ENCODE results near the gene TMX4.

The TMX4 gene

DNA sequence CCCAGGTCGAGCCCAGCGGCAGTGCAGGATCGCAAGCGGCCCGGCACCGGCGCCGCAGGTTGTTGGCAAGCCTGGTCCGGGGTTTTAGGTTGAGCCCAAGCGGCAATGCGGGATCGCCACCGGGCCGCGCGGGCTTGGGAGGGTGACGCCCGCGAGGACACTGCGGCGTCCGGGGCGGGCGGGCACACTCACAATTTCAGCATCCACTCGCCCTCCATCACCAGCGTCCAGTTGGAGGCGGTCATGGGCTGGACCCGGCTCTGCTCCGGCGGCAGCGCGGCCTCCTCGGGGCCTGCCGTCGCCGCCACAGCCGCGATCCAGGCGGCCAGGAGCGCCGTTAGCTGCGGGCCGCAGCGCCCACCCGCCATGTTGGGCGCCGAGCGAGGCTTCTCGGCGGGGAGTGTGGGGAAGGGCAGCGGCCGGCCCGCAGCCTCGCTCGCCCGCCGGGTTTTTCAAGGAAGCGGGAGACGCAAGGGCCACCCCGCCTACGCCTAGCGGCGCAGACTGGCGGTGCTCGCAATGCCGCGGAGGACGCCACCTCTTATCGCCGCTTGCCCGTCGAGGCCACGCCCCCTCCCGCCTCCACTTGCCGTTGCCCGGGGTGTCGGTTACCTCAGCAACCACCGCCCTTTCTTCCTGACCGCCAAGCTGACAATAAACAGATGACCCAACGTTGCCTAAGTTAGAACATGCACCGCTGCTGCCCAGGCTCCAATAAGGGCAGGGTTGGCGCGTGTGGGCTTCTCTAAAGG lies at the start of gene TMX4:
Gene TMX4, minus strand, starts transcription at position 516 of the 752 bp plus-strand sequence. Its CDS starts 148 bp downstream, at position 368.
- H3K27me3 Mint-ChIP-seq = no peaks in the 10 kb centered on the region
- H3K4me1 Mint-ChIP-seq = peaks cover 19% of the 10 kb centered on the region
- peak; percentile 88 to 93 for DNase-seq
- peak within 1 kb of the TSS; percentile 91 to 96 for H3K27ac Mint-ChIP-seq
- ATAC-seq = peak; percentile 88
- H3K4me3 Mint-ChIP-seq = peak within 1 kb of the TSS; percentile 96 to 97
- H3K9me3 Mint-ChIP-seq = no peaks in the 10 kb centered on the region

DNA sequence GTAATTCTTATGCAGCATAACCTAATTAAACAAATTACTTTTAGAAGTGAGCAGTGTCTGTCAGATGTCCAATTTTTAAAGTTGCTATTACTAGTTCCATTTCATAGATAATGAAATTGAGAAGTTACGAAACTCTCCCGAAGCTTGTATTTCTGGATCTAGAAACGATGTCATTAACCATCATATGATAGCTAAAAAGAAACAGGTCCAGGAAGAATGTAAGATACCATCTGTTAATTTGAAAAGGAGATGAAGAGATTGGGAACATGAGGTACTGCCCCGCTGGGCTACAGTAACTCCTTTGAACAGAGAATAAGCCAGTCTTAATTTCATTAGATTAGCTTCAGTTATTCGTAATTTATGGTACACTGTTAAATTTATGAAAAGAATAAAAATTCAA lies 47.5 kb upstream of the TMX4 start:
- Mint-ChIP-seq H3K27ac (no peak overlapping the region), H3K9me3 (no peaks in the 10 kb centered on the region), H3K4me1 (no peaks in the 10 kb centered on the region), H3K27me3 (no peaks in the 10 kb centered on the region), H3K4me3 (no peak overlapping the region)
- DNase-seq (no peak), ATAC-seq (no peak)

DNA sequence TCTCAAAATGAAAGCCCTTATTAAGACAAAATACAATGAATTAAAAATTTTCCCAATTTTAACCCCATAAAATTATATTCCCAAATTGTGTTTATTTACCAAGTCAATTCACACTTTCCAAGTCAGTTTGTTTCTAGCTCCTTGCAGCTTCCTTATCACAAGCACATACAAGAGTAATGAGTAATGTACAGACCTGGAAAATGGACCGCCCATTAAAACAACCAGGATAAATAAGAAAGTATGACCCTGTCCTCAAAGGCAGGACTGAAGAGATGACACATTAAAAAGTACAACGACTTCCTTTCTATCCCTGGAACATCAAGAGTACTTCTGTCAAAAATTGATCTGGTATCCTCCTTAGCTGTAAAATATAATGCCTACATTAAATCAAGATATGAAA lies 47.1 kb upstream of the TMX4 start:
- no peak for DNase-seq
- Mint-ChIP-seq H3K9me3 (no peaks in the 10 kb centered on the region), H3K27me3 (no peaks in the 10 kb centered on the region)

GRCh38 chr20:8065691-8066090 lies 46.1 kb upstream of the TMX4 start:
- Mint-ChIP-seq H3K27ac (no peak overlapping the region), H3K9me3 (no peaks in the 10 kb centered on the region), H3K4me1 (no peaks in the 10 kb centered on the region), H3K4me3 (no peak overlapping the region), H3K27me3 (no peaks in the 10 kb centered on the region)
- no peak for DNase-seq
- no peak for ATAC-seq

More for the DNA sequence above, 47.1 kb upstream of the TMX4 start:
- Mint-ChIP-seq H3K4me3 (no peak overlapping the region), H3K4me1 (no peaks in the 10 kb centered on the region), H3K27ac (no peak overlapping the region)
- no peak for ATAC-seq

DNA sequence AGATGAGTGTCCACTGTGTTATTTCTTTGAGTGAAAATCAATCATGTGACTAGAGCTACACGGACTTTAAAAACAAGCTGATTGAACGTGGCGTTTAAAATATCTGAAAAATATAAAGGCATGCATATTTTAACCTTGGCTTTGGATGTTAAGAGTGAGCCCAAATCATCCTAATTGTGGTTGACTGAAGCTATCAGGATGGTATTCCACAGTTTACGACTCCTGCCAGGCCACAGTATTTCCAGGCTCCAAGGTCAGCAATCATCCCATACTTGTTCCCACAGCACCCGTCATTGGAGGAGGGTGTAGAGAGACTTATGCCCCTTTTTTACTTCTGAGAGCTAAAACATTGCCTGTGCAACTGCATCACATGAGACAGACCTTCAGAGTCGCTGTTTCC lies 43.2 kb upstream of the TMX4 start:
- DNase-seq = no peak
- Mint-ChIP-seq H3K27me3 (no peaks in the 10 kb centered on the region), H3K27ac (no peak overlapping the region), H3K4me3 (no peak overlapping the region), H3K4me1 (no peaks in the 10 kb centered on the region), H3K9me3 (no peaks in the 10 kb centered on the region)
- no peak for ATAC-seq

- DNase-seq = no peak
- H3K27ac Mint-ChIP-seq = no peak overlapping the region
- H3K9me3 Mint-ChIP-seq = no peaks in the 10 kb centered on the region
- no peak overlapping the region for H3K4me3 Mint-ChIP-seq
- no peaks in the 10 kb centered on the region for H3K27me3 Mint-ChIP-seq
- no peak for ATAC-seq
- no peaks in the 10 kb centered on the region for H3K4me1 Mint-ChIP-seq
Observed at GRCh38 chr20:8061861-8062518, 42.4 kb upstream of the TMX4 start.

DNA sequence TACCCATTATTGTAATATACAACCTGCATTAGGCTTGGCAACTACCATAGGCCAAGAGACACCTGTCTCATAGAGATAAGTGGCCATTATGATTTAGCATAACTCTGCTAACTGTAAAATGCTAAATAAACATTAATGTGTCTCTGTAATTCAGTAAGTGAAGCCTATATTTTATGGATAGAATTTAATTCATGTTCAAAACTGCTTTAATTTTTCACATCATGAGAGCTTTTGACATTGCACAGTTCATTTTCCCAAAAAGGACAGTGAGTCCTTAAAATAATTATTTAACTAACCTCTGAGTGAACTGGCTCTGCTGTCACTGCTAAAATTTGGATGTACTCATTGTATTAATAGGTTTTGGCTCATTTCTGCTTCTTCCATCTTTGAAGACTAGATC lies 41.4 kb upstream of the TMX4 start:
- Mint-ChIP-seq H3K27me3 (no peaks in the 10 kb centered on the region), H3K27ac (no peak overlapping the region), H3K4me3 (no peak overlapping the region), H3K4me1 (no peaks in the 10 kb centered on the region), H3K9me3 (no peaks in the 10 kb centered on the region)
- no peak for ATAC-seq
- no peak for DNase-seq

GRCh38 chr20:8057871-8058270 lies 38.3 kb upstream of the TMX4 start:
- Mint-ChIP-seq H3K27ac (no peak overlapping the region), H3K9me3 (no peaks in the 10 kb centered on the region), H3K4me3 (no peak overlapping the region), H3K4me1 (no peaks in the 10 kb centered on the region), H3K27me3 (no peaks in the 10 kb centered on the region)
- ATAC-seq (no peak), DNase-seq (no peak)

DNA sequence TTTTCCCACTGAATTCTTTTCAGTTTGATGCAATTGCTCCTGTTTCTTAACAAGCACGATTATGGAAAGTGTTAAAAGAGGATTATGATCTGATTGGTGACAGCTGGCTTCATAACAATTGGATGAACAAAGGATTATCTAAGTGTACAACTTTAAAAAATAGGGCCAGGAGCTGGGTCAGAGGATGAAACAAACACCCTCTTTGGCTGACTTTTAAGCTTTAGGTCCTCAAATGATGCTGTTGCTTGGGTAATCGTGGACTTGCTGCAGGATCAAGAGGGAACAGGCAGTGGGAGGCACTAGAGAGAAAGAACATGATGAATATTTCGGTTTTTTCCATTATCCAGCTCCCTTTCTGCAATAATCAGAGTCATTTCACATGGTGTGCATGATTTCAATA lies 35.5 kb upstream of the TMX4 start:
- Mint-ChIP-seq H3K27ac (no peak overlapping the region), H3K9me3 (no peaks in the 10 kb centered on the region), H3K4me1 (peaks cover 7% of the 10 kb centered on the region), H3K4me3 (no peak overlapping the region), H3K27me3 (peaks cover 8% of the 10 kb centered on the region)
- DNase-seq (no peak), ATAC-seq (no peak)

DNA sequence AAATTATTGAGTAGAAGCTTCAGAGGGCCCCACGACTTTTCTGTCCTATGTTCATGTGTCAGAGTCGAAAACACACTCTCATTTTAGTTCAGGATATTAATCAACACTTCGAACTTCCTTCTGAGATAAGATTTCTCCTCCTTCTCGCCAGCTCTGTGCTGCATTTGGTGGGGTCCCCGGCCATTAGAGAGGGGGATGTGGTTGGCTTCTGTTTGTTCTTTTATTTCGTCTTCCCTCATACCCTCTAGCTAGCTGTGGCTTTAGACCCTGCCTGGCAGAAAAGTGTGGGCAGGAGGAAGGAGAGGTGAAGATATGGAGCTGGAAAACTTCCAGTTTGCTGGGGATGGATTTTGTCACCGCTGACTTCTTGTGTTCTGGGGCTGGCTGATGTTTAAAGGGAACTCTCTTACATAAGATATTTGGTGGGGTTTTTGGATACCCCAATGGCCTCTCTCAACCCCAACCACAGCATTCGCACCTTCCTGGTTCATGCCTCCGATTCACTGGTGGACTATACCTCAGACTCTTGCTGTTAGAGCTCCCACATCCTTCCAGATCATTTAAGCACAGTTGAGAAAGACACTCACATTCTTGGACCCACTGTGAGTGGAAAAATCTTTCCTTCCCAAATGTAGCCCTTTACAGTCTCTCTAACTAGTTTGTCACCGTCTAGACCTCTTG lies 30.7 kb upstream of the TMX4 start:
- Mint-ChIP-seq H3K4me3 (no peak overlapping the region), H3K9me3 (no peaks in the 10 kb centered on the region), H3K27ac (no peak overlapping the region), H3K27me3 (peaks cover 8% of the 10 kb centered on the region), H3K4me1 (peaks cover 9% of the 10 kb centered on the region)
- ATAC-seq (no peak), DNase-seq (no peak)

GRCh38 chr20:8049310-8049709 lies 29.7 kb upstream of the TMX4 start:
- no peak overlapping the region for H3K4me3 Mint-ChIP-seq
- DNase-seq = no peak

DNA sequence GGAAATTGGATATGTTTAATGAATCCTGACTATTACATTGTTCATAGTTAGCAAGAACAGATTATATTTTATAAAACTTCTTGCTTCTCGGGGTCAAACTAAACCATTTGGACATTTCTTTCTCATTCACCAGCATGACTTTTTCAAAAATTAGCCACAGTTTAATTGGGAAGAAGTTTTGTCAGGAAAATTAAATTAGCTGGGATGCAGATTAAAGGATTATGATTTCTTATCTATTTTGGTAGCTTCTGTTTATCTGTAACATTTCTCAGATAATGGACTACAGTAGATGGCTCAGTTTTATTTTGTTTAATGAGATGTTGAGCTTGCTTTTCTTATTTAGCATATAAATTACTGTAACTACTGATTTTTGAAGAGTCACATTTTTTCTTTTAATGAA lies 26.4 kb upstream of the TMX4 start:
- Mint-ChIP-seq H3K27ac (no peak overlapping the region), H3K9me3 (no peaks in the 10 kb centered on the region), H3K4me1 (peaks cover 9% of the 10 kb centered on the region), H3K27me3 (peaks cover 16% of the 10 kb centered on the region), H3K4me3 (no peak overlapping the region)
- DNase-seq = no peak
- ATAC-seq = no peak

More at GRCh38 chr20:8049310-8049709, 29.7 kb upstream of the TMX4 start:
- ATAC-seq = no peak
- H3K9me3 Mint-ChIP-seq = no peaks in the 10 kb centered on the region
- peaks cover 9% of the 10 kb centered on the region for H3K4me1 Mint-ChIP-seq
- peak overlapping the region in 1 of 2 donors; percentile 84 for H3K27ac Mint-ChIP-seq
- peaks cover 8% of the 10 kb centered on the region for H3K27me3 Mint-ChIP-seq

- Mint-ChIP-seq H3K4me1 (no peaks in the 10 kb centered on the region), H3K4me3 (no peak overlapping the region), H3K27me3 (peaks cover 8% of the 10 kb centered on the region), H3K9me3 (no peaks in the 10 kb centered on the region), H3K27ac (no peak overlapping the region)
- ATAC-seq (peak; percentile 70), DNase-seq (peak; percentile 11 to 26)
Observed at GRCh38 chr20:8043687-8044282, 24.2 kb upstream of the TMX4 start.

GRCh38 chr20:8039042-8039441 lies 19.5 kb upstream of the TMX4 start:
- no peaks in the 10 kb centered on the region for H3K9me3 Mint-ChIP-seq
- no peaks in the 10 kb centered on the region for H3K4me1 Mint-ChIP-seq
- H3K4me3 Mint-ChIP-seq = no peak overlapping the region
- no peak overlapping the region for H3K27ac Mint-ChIP-seq
- no peak for DNase-seq
- ATAC-seq = no peak
- peaks cover 8% of the 10 kb centered on the region for H3K27me3 Mint-ChIP-seq

- Mint-ChIP-seq H3K27me3 (no peaks in the 10 kb centered on the region), H3K4me3 (no peak overlapping the region), H3K27ac (no peak overlapping the region), H3K4me1 (no peaks in the 10 kb centered on the region), H3K9me3 (no peaks in the 10 kb centered on the region)
- ATAC-seq (peak; percentile 93), DNase-seq (peak in 1 of 2 donors; percentile 28)
Observed at GRCh38 chr20:8036771-8037170, 17.2 kb upstream of the TMX4 start.
